Nephron progenitor cell (in vitro differentiated cells): ENCODE measurements around the gene FBXO27.

Source experiments
- DNase-seq: peaks from one replicate; pipeline ENCODE4 v3.0.0; 2021
- H3K27ac Mint-ChIP-seq: 2 replicates; pipeline ENCODE4 v1.8.0; 2021; ENCODE audit warnings: mild to moderate bottlenecking, moderate library complexity, mixed read lengths
- H3K27me3 Mint-ChIP-seq: 2 replicates; pipeline ENCODE4 v1.8.0; 2021; ENCODE audit warnings: mild to moderate bottlenecking, low read depth, mixed read lengths; ENCODE audit not compliant: poor library complexity
- H3K36me3 Mint-ChIP-seq: 2 replicates; pipeline ENCODE4 v1.8.0; 2021; ENCODE audit warnings: low read depth, mixed read lengths
- H3K4me1 Mint-ChIP-seq: 2 replicates; pipeline ENCODE4 v1.8.0; 2021; ENCODE audit warnings: mixed read lengths
- H3K4me3 Mint-ChIP-seq: 2 replicates; pipeline ENCODE4 v1.8.0; 2021; ENCODE audit warnings: mild to moderate bottlenecking, moderate library complexity, mixed read lengths
- H3K9me3 Mint-ChIP-seq: 2 replicates; pipeline ENCODE4 v1.8.0; 2021; ENCODE audit warnings: mild to moderate bottlenecking, moderate library complexity, mixed read lengths
- TF ChIP-seq, protein P1 (sequence below): fragments of 200-600 bp; sonication (generic); IDR thresholded peaks from 2 replicates; pipeline ENCODE4 v1.5.0; 2021; ENCODE audit warnings: antibody characterized with exemption

The FBXO27 gene

GRCh38 chr19:39052243-39052746 is 19.9 kb upstream of the FBXO27 start:
- Mint-ChIP-seq H3K27me3 (peaks cover 21% of the 10 kb centered on the region), H3K36me3 (no peaks in the 10 kb centered on the region), H3K27ac (no peak overlapping the region), H3K9me3 (peaks cover 26% of the 10 kb centered on the region), H3K4me3 (no peak overlapping the region), H3K4me1 (no peaks in the 10 kb centered on the region)
- TF ChIP-seq, protein P1, sequence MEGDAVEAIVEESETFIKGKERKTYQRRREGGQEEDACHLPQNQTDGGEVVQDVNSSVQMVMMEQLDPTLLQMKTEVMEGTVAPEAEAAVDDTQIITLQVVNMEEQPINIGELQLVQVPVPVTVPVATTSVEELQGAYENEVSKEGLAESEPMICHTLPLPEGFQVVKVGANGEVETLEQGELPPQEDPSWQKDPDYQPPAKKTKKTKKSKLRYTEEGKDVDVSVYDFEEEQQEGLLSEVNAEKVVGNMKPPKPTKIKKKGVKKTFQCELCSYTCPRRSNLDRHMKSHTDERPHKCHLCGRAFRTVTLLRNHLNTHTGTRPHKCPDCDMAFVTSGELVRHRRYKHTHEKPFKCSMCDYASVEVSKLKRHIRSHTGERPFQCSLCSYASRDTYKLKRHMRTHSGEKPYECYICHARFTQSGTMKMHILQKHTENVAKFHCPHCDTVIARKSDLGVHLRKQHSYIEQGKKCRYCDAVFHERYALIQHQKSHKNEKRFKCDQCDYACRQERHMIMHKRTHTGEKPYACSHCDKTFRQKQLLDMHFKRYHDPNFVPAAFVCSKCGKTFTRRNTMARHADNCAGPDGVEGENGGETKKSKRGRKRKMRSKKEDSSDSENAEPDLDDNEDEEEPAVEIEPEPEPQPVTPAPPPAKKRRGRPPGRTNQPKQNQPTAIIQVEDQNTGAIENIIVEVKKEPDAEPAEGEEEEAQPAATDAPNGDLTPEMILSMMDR = peak; percentile 89
- DNase-seq = peak; percentile 79

GRCh38 chr19:39047073-39047472 is 14.7 kb upstream of the FBXO27 start:
- Mint-ChIP-seq H3K27ac (no peak overlapping the region), H3K4me3 (no peak overlapping the region), H3K36me3 (no peaks in the 10 kb centered on the region), H3K4me1 (no peaks in the 10 kb centered on the region), H3K27me3 (peaks cover 25% of the 10 kb centered on the region), H3K9me3 (peaks cover 49% of the 10 kb centered on the region)
- DNase-seq = no peak
- TF ChIP-seq, protein P1 = no peak

GRCh38 chr19:39046037-39046821 is 13.9 kb upstream of the FBXO27 start:
- Mint-ChIP-seq H3K9me3 (peaks cover 50% of the 10 kb centered on the region), H3K4me1 (no peaks in the 10 kb centered on the region), H3K36me3 (no peaks in the 10 kb centered on the region), H3K27me3 (peaks cover 26% of the 10 kb centered on the region), H3K27ac (no peak overlapping the region), H3K4me3 (no peak overlapping the region)
- TF ChIP-seq, protein P1 = no peak
- DNase-seq = no peak

GRCh38 chr19:39045506-39045905 is 13.2 kb upstream of the FBXO27 start:
- Mint-ChIP-seq H3K27ac (no peak overlapping the region), H3K9me3 (peaks cover 53% of the 10 kb centered on the region), H3K27me3 (peaks cover 26% of the 10 kb centered on the region), H3K36me3 (no peaks in the 10 kb centered on the region), H3K4me1 (no peaks in the 10 kb centered on the region), H3K4me3 (no peak overlapping the region)
- DNase-seq = no peak
- TF ChIP-seq, protein P1 = no peak

- Mint-ChIP-seq H3K9me3 (peaks cover 14% of the 10 kb centered on the region), H3K27ac (no peak overlapping the region), H3K36me3 (no peaks in the 10 kb centered on the region), H3K4me3 (no peak overlapping the region), H3K4me1 (peaks cover 7% of the 10 kb centered on the region), H3K27me3 (peaks cover 56% of the 10 kb centered on the region)
- TF ChIP-seq, protein P1 = no peak
- DNase-seq = peak; percentile 47
Observed at GRCh38 chr19:39038098-39038497, 5.7 kb upstream of the FBXO27 start.

- TF ChIP-seq, protein P1 = no peak
- DNase-seq = no peak
- Mint-ChIP-seq H3K36me3 (no peaks in the 10 kb centered on the region), H3K4me1 (peaks cover 7% of the 10 kb centered on the region), H3K27me3 (peaks cover 58% of the 10 kb centered on the region), H3K9me3 (peaks cover 8% of the 10 kb centered on the region), H3K27ac (no peak overlapping the region), H3K4me3 (no peak overlapping the region)
Observed at GRCh38 chr19:39037194-39037593, 4.8 kb upstream of the FBXO27 start.
